B cell (primary cell): ENCODE measurements around the gene HOTAIR. TPM values are rescaled to one million over a fixed set of nuclear protein-coding genes. Genes with fewer than 3 reads are reported as not detected.
A peak's percentile ranks its signal among the peaks of the same experiment; 100 is the strongest.

ENCODE experiments used
- ATAC-seq: fragments of 200-7000 bp; cut with Tn5 transposase; one replicate; pipeline ENCODE4 v1.10.0; 2021; ENCODE audit warnings: low read depth, mild to moderate bottlenecking, moderate number of reproducible peaks, moderate library complexity
- CTCF ChIA-PET: fragments of 350-600 bp; sonication (Branson Sonifier 250); formaldehyde crosslinking; loops from one replicate; lab custom pipeline; 2021; ENCODE audit warnings: antibody characterized with exemption, inconsistent platforms; lab: Charles Lee
- POLR2A ChIA-PET: fragments of 350-600 bp; sonication (Branson Sonifier 250); formaldehyde crosslinking; loops from one replicate; lab custom pipeline; 2021; ENCODE audit warnings: antibody characterized with exemption; lab: Charles Lee
- DNase-seq: peaks from one replicate; pipeline ENCODE4 v3.0.0; 2013
- H2AFZ ChIP-seq: 2 replicates; pipeline ENCODE4 v1.6.1; 2012; ENCODE audit warnings: mild to moderate bottlenecking, low read depth, low read length; ENCODE audit not compliant: insufficient read depth, poor library complexity, severe bottlenecking
- H3K27ac ChIP-seq, 2 donors: 1 replicate in 1 of 2; 2 replicates in 1 of 2; pipeline ENCODE4 v1.5.1; 2012 to 2013; ENCODE audit warnings: low read length in 2 of 2, mild to moderate bottlenecking in 2 of 2, moderate library complexity in 1 of 2
- H3K27me3 ChIP-seq, 4 experiments: fragments of 200-600 bp in 1 of 4; sonication (generic) in 1 of 4; replicated peaks in 1 of 4; 1 replicate in 2 of 4; 2 replicates in 2 of 4; pipeline versions ENCODE4 v1.6.1 to v1.7.0; 2013 to 2016; ENCODE audit warnings: low read length in 3 of 4, mild to moderate bottlenecking in 2 of 4, mixed read lengths in 1 of 4, moderate library complexity in 1 of 4; ENCODE audit not compliant: insufficient read depth in 4 of 4, control insufficient read depth in 3 of 4; ENCODE audit errors: control extremely low read depth in 1 of 4
- H3K36me3 ChIP-seq, 2 experiments: replicated peaks in 1 of 2; 1 replicate in 1 of 2; 2 replicates in 1 of 2; pipeline versions ENCODE4 v1.6.1 to v1.7.1; 2013; ENCODE audit warnings: low read length in 1 of 2; ENCODE audit not compliant: insufficient read depth in 2 of 2, control insufficient read depth in 1 of 2; ENCODE audit errors: control extremely low read depth in 1 of 2, extremely low read depth in 1 of 2
- H3K4me1 ChIP-seq, 2 donors: fragments of 200-600 bp in 1 of 2; sonication (generic) in 1 of 2; 1 replicate in 1 of 2; 2 replicates in 1 of 2; pipeline versions ENCODE4 v1.5.1 to v1.6.1; 2013 to 2017; ENCODE audit warnings: low read length in 2 of 2; ENCODE audit not compliant: control insufficient read depth in 2 of 2, insufficient read depth in 2 of 2
- H3K4me2 ChIP-seq: replicated peaks from 2 replicates; pipeline ENCODE3; 2012; ENCODE audit warnings: mild to moderate bottlenecking, low read depth, low read length; ENCODE audit not compliant: poor library complexity, severe bottlenecking
- H3K4me3 ChIP-seq, 5 experiments: fragments of 200-600 bp in 1 of 5; sonication (generic) in 1 of 5; 1 replicate in 3 of 5; 2 replicates in 2 of 5; pipeline versions ENCODE4 v1.5.1 to v1.7.0; 2011 to 2016; ENCODE audit warnings: low read length in 4 of 5, mild to moderate bottlenecking in 4 of 5, low read depth in 2 of 5, control low read depth in 1 of 5, moderate library complexity in 1 of 5; ENCODE audit not compliant: insufficient read depth in 1 of 5; ENCODE audit errors: control extremely low read depth in 1 of 5, extremely low read depth in 1 of 5
- H3K79me2 ChIP-seq: fragments of 200-600 bp; sonication (generic); one replicate; pipeline ENCODE4 v1.6.0; 2016; ENCODE audit warnings: low read length; ENCODE audit not compliant: control insufficient read depth, insufficient read depth
- H3K9ac ChIP-seq: fragments of 200-600 bp; sonication (generic); 2 replicates; pipeline ENCODE4 v1.6.1; 2017; ENCODE audit warnings: mild to moderate bottlenecking, low read length, moderate library complexity
- H3K9me3 ChIP-seq, 3 donors: one replicate each; pipeline versions ENCODE4 v1.6.1 to v1.7.1; 2013; ENCODE audit warnings: low read length in 2 of 3; ENCODE audit not compliant: control insufficient read depth in 2 of 3, insufficient read depth in 1 of 3; ENCODE audit errors: control extremely low read depth in 1 of 3
- H4K20me1 ChIP-seq: 2 replicates; pipeline ENCODE4 v1.6.0; 2012; ENCODE audit warnings: mild to moderate bottlenecking, low read length; ENCODE audit not compliant: insufficient read depth, control insufficient read depth, poor library complexity, severe bottlenecking
- H3K27ac Mint-ChIP-seq: one replicate; pipeline ENCODE4 v1.8.0; 2021; ENCODE audit warnings: mixed read lengths
- H3K27me3 Mint-ChIP-seq: one replicate; pipeline ENCODE4 v1.8.0; 2021; ENCODE audit warnings: mixed read lengths
- H3K4me1 Mint-ChIP-seq: one replicate; pipeline ENCODE4 v1.8.0; 2021; ENCODE audit warnings: mixed read lengths
- H3K4me3 Mint-ChIP-seq: one replicate; pipeline ENCODE4 v1.8.0; 2021; ENCODE audit warnings: mixed read lengths
- H3K9me3 Mint-ChIP-seq: one replicate; pipeline ENCODE4 v1.8.0; 2022; ENCODE audit warnings: mixed read lengths; ENCODE audit not compliant: insufficient read depth
- CTCF ChIP-seq: fragments of 200-600 bp; IDR thresholded peaks from one replicate; pipeline ENCODE4 v1.8.0; 2022; ENCODE audit warnings: antibody characterized with exemption, mild to moderate bottlenecking
- EZH2 ChIP-seq: IDR thresholded peaks from 2 replicates; pipeline ENCODE4 v1.6.1; 2012; ENCODE audit warnings: borderline replicate concordance, low read depth, mild to moderate bottlenecking, moderate library complexity, low read length; ENCODE audit not compliant: insufficient read depth, poor library complexity, severe bottlenecking
- WGBS: methylation state at CpG from one replicate; pipeline ENCODE4 v1.1.5; 2013; ENCODE audit warnings: missing lambda C conversion rate; ENCODE audit not compliant: insufficient coverage; 5-methylcytosine and 5-hydroxymethylcytosine counted together
- intact Hi-C: fragments of 100-400 bp; cut with micrococcal nuclease; formaldehyde crosslinking; loops from one replicate; pipeline ENCODE4 v1.10.0; 2022
- polyA plus RNA-seq: library from polyadenylated mRNA; depleted of rRNA; stranded (reverse); fragments of >200 nt; gene quantifications from 2 replicates; pipeline ENCODE4 v1.2.3, GENCODE V29; 2012
- total RNA-seq, 2 donors: library from RNA; stranded (reverse); fragments of 120-200 nt in 1 of 2; gene quantifications; 1 replicate in 1 of 2; 2 replicates in 1 of 2; pipeline versions ENCODE4 v1.2.3 to v1.2.4, GENCODE V29; 2013 to 2022

The HOTAIR gene
- total and polyA plus RNA-seq, 2 donors (not counting 1 experiment from before 2014, with no cell fraction given) = not detected

GRCh38 chr12:54014377-54015017 is 39.7 kb upstream of the HOTAIR start:
- H3K4me2 ChIP-seq = peak overlapping the region; percentile 36
- Mint-ChIP-seq H3K4me3 (no peak overlapping the region), H3K27ac (no peak overlapping the region), H3K27me3 (peaks cover 70% of the 10 kb centered on the region), H3K4me1 (peaks cover 30% of the 10 kb centered on the region), H3K9me3 (no peaks in the 10 kb centered on the region)
- H3K9ac ChIP-seq = no peak overlapping the region
- CTCF ChIA-PET = interaction anchor here (0.7 to 3.9 kb wide), 8 partner anchors 8 to 193 kb away, joined by 3 to 31 read pairs (median 4); partner anchors contain the start of gene HOXC5
- H3K79me2 ChIP-seq = no peaks in the 10 kb centered on the region
- WGBS = 15% methylated on average over 15 of the region's 36 CpGs
- peaks cover 0 to 94% (median 77%) of the 10 kb centered on the region in 4 experiments for H3K27me3 ChIP-seq
- no peak for TF ChIP-seq CTCF
- peak; percentile 98 for TF ChIP-seq EZH2
- no peaks in the 10 kb centered on the region for H4K20me1 ChIP-seq
- POLR2A ChIA-PET = interaction anchor here (0.7 kb wide), 1 partner anchor 13 kb away, joined by 4 read pairs; no protein-coding TSS in a partner anchor
- H3K36me3 ChIP-seq = no peaks in the 10 kb centered on the region
- intact Hi-C loops = loop anchor here (5.0 kb wide), 2 partner anchors 37 to 62 kb away; partner anchors contain the start of gene HOXC12
- no peak overlapping the region for H2AFZ ChIP-seq
- peak; percentile 45 for DNase-seq
- no peak for ATAC-seq
- H3K4me3 ChIP-seq = no peak overlapping the region
- H3K4me1 ChIP-seq = peaks cover 33 to 50% of the 10 kb centered on the region in 2 donors
- no peak overlapping the region for H3K27ac ChIP-seq
- peaks cover 0 to 53% (median 6%) of the 10 kb centered on the region in 3 donors for H3K9me3 ChIP-seq
